Esophagus muscularis mucosa (tissue), 4 donors: ENCODE measurements around the gene PRPS1. TPM values are rescaled to one million over a fixed set of nuclear protein-coding genes. Genes with fewer than 3 reads are reported as not detected.

Source experiments
- DNase-seq: peaks from one replicate; pipeline ENCODE4 v3.0.0-alpha.2; 2017; ENCODE audit errors: extremely low spot score
- H3K27ac ChIP-seq, 4 donors: fragments of 200-600 bp; sonication (generic); replicated peaks in 1 of 4; 1 replicate in 3 of 4; 2 replicates in 1 of 4; pipeline ENCODE4 v1.5.1; 2016 to 2019; ENCODE audit warnings: mild to moderate bottlenecking in 1 of 4
- H3K27me3 ChIP-seq, 4 donors: fragments of 200-600 bp; sonication (generic); one replicate each; pipeline versions ENCODE4 v1.5.1 to v1.6.0; 2016 to 2019
- H3K36me3 ChIP-seq, 4 donors: fragments of 200-600 bp; sonication (generic); one replicate each; pipeline ENCODE4 v1.5.1; 2016 to 2019
- H3K4me1 ChIP-seq, 4 donors: fragments of 200-600 bp; sonication (generic); one replicate each; pipeline ENCODE4 v1.5.1; 2016 to 2019
- H3K4me3 ChIP-seq, 4 donors: fragments of 200-600 bp; sonication (generic); 1 replicate in 2 of 4; 2 replicates in 2 of 4; pipeline ENCODE4 v1.5.1; 2016 to 2019; ENCODE audit warnings: mild to moderate bottlenecking in 4 of 4, moderate library complexity in 1 of 4
- H3K9me3 ChIP-seq, 4 donors: fragments of 200-600 bp; sonication (generic); 1 replicate in 3 of 4; 2 replicates in 1 of 4; pipeline ENCODE4 v1.5.1; 2016 to 2019
- EP300 ChIP-seq: sonication (generic); formaldehyde crosslinking; IDR thresholded peaks from one replicate; pipeline ENCODE4 v1.6.1; 2017; ENCODE audit warnings: antibody characterized with exemption
- POLR2A ChIP-seq: fragments of 450-650 bp; IDR thresholded peaks from one replicate; pipeline ENCODE4 v1.6.1; 2017; ENCODE audit warnings: antibody characterized with exemption, moderate library complexity, mild to moderate bottlenecking, low read depth
- POLR2AphosphoS5 ChIP-seq, 2 donors: sonication (generic); formaldehyde crosslinking; IDR thresholded peaks; one replicate each; pipeline ENCODE4 v1.6.1; 2017; ENCODE audit warnings: antibody characterized with exemption in 2 of 2
- WGBS: methylation state at CpG from one replicate; pipeline ENCODE4 v1.1.5; 2018; 5-methylcytosine and 5-hydroxymethylcytosine counted together
- intact Hi-C: fragments of 100-400 bp; cut with DNase I; formaldehyde crosslinking; loops from one replicate; pipeline ENCODE4 v1.15.1; 2023
- total RNA-seq, 4 donors: library from RNA; depleted of rRNA; stranded (reverse); fragments of >200 nt; gene quantifications; one replicate each; pipeline versions ENCODE4 v1.1.0 to v1.2.1, GENCODE V29; 2016
- TF ChIP-seq, protein P1 (sequence below), 3 experiments: fragments of 200-600 bp in 2 of 3; fragments of 450-650 bp in 1 of 3; sonication (generic) in 2 of 3; IDR thresholded peaks; one replicate each; pipeline ENCODE4 v1.5.1; 2017 to 2019; ENCODE audit warnings: antibody characterized with exemption in 3 of 3, mild to moderate bottlenecking in 2 of 3, moderate library complexity in 1 of 3

The PRPS1 gene
- total RNA-seq, 4 donors from 2014 or later, result 17.0 to 36.0 (median 23.4) TPM

DNA sequence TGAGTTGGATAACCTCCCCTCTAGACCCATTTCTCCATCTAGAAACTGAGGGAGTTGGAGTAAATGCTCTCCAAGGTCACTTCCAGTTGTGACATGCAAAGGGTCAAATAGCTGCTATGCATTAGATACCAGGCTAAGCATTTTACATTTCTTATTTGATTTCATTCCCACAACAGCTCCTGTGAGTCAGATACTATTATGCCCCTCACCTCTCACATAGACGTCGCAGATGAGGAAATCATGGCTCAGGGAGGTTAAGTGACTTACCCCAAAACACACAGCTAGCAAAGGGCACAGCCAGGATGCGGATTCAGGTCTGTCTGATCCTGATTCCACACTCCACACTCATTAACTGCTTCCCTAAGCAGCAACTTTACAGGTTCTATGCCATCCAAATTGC, 57.7 kb downstream of the PRPS1 start:
- DNase-seq, result no peak
- peak overlapping the region in 3 of 4 donors; percentile 41 to 74 (median 74) for H3K27ac ChIP-seq

DNA sequence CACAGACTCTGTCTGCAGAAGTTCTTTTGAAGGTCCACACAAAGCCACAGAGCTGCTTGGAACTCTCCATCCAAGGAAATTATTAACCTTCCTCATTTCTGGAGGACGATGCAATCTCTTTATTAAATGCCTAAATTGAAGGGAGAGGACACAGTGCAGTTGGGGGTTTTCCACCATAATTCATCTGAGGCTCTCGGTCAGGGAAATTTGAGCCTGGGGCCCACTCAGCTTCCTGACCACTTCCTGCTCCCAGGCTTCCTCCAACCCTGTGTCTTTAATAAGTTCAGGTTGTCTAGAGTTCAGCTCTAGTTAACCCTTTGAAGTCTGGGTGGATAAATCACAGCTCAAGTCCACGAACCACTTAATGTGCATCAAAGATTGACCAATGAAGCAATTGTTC, 58.5 kb downstream of the PRPS1 start:
- Histone ChIP-seq H3K9me3 (no peaks in the 10 kb centered on the region), H3K4me3 (no peak overlapping the region), H3K36me3 (no peaks in the 10 kb centered on the region), H3K27ac (no peak overlapping the region), H3K4me1 (peaks cover 27 to 44% (median 35%) of the 10 kb centered on the region in 4 donors), H3K27me3 (peaks cover 0 to 3% (median 0%) of the 10 kb centered on the region in 4 donors)
- WGBS, result 51% methylated on average over 3 of the region's 3 CpGs
- TF ChIP-seq, protein P1, sequence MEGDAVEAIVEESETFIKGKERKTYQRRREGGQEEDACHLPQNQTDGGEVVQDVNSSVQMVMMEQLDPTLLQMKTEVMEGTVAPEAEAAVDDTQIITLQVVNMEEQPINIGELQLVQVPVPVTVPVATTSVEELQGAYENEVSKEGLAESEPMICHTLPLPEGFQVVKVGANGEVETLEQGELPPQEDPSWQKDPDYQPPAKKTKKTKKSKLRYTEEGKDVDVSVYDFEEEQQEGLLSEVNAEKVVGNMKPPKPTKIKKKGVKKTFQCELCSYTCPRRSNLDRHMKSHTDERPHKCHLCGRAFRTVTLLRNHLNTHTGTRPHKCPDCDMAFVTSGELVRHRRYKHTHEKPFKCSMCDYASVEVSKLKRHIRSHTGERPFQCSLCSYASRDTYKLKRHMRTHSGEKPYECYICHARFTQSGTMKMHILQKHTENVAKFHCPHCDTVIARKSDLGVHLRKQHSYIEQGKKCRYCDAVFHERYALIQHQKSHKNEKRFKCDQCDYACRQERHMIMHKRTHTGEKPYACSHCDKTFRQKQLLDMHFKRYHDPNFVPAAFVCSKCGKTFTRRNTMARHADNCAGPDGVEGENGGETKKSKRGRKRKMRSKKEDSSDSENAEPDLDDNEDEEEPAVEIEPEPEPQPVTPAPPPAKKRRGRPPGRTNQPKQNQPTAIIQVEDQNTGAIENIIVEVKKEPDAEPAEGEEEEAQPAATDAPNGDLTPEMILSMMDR (IDR thresholded peaks at IDR 0.05), result no peak
- TF ChIP-seq POLR2AphosphoS5 (IDR thresholded peaks at IDR 0.05), result no peak
- TF ChIP-seq EP300, result no peak
- no peak for TF ChIP-seq POLR2A
- intact Hi-C loops, result no loop called here
- DNase-seq, result no peak

More for the DNA sequence above, 57.7 kb downstream of the PRPS1 start:
- no peaks in the 10 kb centered on the region for H3K9me3 ChIP-seq
- H3K4me3 ChIP-seq, result no peak overlapping the region
- H3K4me1 ChIP-seq, result peaks cover 27 to 44% (median 36%) of the 10 kb centered on the region in 4 donors
- no peaks in the 10 kb centered on the region for H3K36me3 ChIP-seq
- H3K27me3 ChIP-seq, result peaks cover 0 to 3% (median 0%) of the 10 kb centered on the region in 4 donors
- 72% methylated on average over 3 of the region's 3 CpGs for WGBS
- TF ChIP-seq, protein P1 (IDR thresholded peaks at IDR 0.05), result no peak
- intact Hi-C loops, result no loop called here

GRCh38 chrX:107687445-107687844, 59.1 kb downstream of the PRPS1 start:
- intact Hi-C loops, result no loop called here
- WGBS, result 61% methylated on average over 3 of the region's 3 CpGs
- no peak overlapping the region for H3K4me3 ChIP-seq
- H3K27me3 ChIP-seq, result no peaks in the 10 kb centered on the region
- DNase-seq, result no peak
- H3K27ac ChIP-seq, result no peak overlapping the region
- no peaks in the 10 kb centered on the region for H3K36me3 ChIP-seq
- H3K4me1 ChIP-seq, result peaks cover 22 to 39% (median 32%) of the 10 kb centered on the region in 4 donors
- no peak for TF ChIP-seq POLR2AphosphoS5 (IDR thresholded peaks at IDR 0.05)
- TF ChIP-seq, protein P1 (IDR thresholded peaks at IDR 0.05), result no peak
- no peak for TF ChIP-seq POLR2A
- no peak for TF ChIP-seq EP300
- H3K9me3 ChIP-seq, result no peaks in the 10 kb centered on the region

DNA sequence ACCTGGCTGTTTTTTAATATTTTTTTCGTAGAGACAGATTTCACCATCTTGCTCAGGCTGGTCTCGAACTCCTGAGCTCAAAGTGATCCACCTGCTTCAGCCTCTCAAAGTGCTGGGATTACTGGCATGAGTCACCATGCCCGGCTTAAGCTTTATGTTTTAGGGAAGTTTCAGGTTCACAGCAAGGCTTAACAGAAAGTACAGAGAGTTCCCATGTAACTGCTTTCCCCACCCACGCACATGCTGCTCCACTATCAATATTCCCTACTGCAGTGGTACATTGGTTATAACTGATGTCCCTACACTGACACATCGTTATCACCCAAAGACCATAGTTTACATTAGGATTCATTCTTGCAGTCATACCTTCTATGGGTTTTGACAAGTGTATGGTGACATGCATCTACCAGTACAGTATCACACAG, 62.7 kb downstream of the PRPS1 start:
- TF ChIP-seq, protein P1 (IDR thresholded peaks at IDR 0.05), result no peak
- TF ChIP-seq EP300 (no peak), POLR2A (no peak), POLR2AphosphoS5 (IDR thresholded peaks at IDR 0.05) (no peak)
- Histone ChIP-seq H3K27me3 (no peaks in the 10 kb centered on the region), H3K36me3 (no peaks in the 10 kb centered on the region), H3K4me3 (no peak overlapping the region), H3K4me1 (peaks cover 0 to 10% (median 2%) of the 10 kb centered on the region in 4 donors), H3K27ac (no peak overlapping the region), H3K9me3 (no peaks in the 10 kb centered on the region)
- WGBS, result 80% methylated on average over 5 of the region's 5 CpGs
- intact Hi-C loops, result no loop called here
- DNase-seq, result no peak

GRCh38 chrX:107699616-107700015, 71.3 kb downstream of the PRPS1 start:
- no peak overlapping the region for H3K4me3 ChIP-seq
- H3K4me1 ChIP-seq, result peaks cover 0 to 27% (median 20%) of the 10 kb centered on the region in 4 donors
- H3K9me3 ChIP-seq, result no peaks in the 10 kb centered on the region
- no peak for DNase-seq
- intact Hi-C loops, result no loop called here
- H3K27ac ChIP-seq, result peak overlapping the region; percentile 46 to 70 (median 56)
- TF ChIP-seq POLR2A (no peak), EP300 (no peak), POLR2AphosphoS5 (IDR thresholded peaks at IDR 0.05) (no peak)
- TF ChIP-seq, protein P1 (IDR thresholded peaks at IDR 0.05), result no peak
- no peaks in the 10 kb centered on the region for H3K36me3 ChIP-seq
- H3K27me3 ChIP-seq, result no peaks in the 10 kb centered on the region
- WGBS, result 65% methylated on average over 2 of the region's 2 CpGs
